GM18511 (cell line): ENCODE data around the gene SLC50A1.
"Not testable (repeated sequence)": the region's sequence is repeated elsewhere in the genome, so short reads cannot be mapped to it uniquely, and the experiment has no call there.

Experiments used
- ATAC-seq: cut with Tn5 transposase; IDR thresholded peaks from one replicate; pipeline ENCODE4 v1.9.1; 2021; ENCODE audit warnings: mild to moderate bottlenecking, moderate library complexity; ENCODE audit not compliant: unreplicated experiment

SLC50A1 gene

GRCh38 chr1:155116113-155116764 is 19.4 kb upstream of the SLC50A1 start:
- no peak for ATAC-seq

DNA sequence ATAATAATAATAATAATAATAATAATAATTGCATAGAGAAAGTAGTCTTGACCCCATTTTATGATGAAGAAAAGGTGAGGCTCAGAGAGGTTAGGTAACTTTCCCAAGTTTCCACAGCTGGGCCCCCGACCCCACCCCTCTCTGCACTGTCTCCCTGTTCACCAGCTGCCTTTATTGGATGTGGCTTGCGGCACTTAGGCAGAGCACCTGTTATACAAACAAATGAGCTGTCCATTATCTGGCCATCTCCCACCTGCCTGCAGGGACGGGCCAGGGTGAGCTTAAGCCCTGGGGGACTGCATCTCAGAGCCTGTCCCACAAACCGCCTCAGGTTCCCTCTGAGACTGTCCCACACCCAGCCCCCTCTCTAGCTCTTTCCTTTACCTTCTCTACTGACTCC is 18.0 kb upstream of the SLC50A1 start:
- no peak for ATAC-seq

DNA sequence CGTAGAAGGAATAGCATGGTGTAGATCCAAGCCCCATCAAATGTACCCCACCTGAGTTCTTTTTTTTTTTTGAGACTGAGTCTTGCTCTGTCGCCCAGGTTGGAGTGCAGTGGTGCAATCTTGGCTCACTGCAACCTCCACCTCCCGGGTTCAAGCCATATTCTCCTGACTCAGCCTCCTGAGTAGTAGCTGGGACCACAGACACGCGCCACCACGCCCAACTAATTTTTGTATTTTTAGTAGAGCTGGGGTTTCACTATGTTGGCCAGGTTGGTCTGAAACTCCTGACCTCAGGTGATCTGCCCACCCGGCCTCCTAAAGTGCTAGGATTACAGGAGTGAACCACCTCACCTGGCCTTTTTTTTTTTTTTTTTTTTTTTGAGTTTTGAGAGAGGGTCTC is 17.6 kb upstream of the SLC50A1 start:
- not testable (repeated sequence) for ATAC-seq

- ATAC-seq, result no peak
Measured at GRCh38 chr1:155120253-155120652, 15.4 kb upstream of the SLC50A1 start.

DNA sequence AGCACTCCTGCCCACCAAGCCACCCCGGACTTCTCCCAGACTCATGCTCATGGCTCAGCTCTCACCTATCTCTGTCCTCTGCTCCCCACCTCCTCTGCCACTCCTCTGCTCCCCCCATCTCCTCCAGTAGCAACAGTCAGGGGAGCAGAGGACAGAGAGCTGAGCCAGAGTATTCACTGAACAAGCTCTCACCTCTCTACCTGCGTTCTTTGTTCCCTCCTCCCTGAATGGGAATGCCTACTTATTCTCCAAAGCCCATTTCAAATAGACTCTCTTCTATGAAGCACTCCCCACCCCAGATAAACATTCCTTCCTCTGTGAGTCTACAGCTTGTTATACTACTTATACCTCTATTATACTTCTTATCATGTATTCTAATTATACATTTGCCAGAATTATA is 14.4 kb upstream of the SLC50A1 start:
- ATAC-seq, result no peak

DNA sequence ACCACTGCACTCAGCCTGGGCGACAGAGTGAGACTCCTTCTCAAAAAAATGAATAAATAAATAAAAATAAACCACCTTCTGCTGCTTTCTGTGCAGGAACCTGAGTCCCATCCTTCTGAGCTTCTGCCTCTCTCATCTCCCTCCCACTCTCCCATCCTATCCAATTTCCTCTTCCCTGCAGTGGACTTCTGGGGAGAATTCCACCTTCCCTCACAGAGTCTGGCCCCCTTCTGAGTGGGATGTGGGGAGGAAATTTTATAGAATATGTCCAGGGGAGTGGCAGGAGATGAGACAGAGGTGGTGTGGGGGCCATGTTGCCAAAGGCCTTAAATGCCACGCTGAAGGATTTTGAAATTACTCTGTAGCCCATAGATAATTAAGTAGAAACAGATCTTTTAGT is 13.3 kb upstream of the SLC50A1 start:
- no peak for ATAC-seq

GRCh38 chr1:155123801-155124200 is 11.9 kb upstream of the SLC50A1 start:
- no peak for ATAC-seq

- no peak for ATAC-seq
Measured at GRCh38 chr1:155124503-155125463, 10.9 kb upstream of the SLC50A1 start.

- ATAC-seq, result no peak
Measured at GRCh38 chr1:155125511-155125945, 10.1 kb upstream of the SLC50A1 start.

GRCh38 chr1:155125946-155126555 is 9.6 kb upstream of the SLC50A1 start:
- ATAC-seq, result no peak

- ATAC-seq, result no peak
Measured at GRCh38 chr1:155126556-155127104, 9.0 kb upstream of the SLC50A1 start.

DNA sequence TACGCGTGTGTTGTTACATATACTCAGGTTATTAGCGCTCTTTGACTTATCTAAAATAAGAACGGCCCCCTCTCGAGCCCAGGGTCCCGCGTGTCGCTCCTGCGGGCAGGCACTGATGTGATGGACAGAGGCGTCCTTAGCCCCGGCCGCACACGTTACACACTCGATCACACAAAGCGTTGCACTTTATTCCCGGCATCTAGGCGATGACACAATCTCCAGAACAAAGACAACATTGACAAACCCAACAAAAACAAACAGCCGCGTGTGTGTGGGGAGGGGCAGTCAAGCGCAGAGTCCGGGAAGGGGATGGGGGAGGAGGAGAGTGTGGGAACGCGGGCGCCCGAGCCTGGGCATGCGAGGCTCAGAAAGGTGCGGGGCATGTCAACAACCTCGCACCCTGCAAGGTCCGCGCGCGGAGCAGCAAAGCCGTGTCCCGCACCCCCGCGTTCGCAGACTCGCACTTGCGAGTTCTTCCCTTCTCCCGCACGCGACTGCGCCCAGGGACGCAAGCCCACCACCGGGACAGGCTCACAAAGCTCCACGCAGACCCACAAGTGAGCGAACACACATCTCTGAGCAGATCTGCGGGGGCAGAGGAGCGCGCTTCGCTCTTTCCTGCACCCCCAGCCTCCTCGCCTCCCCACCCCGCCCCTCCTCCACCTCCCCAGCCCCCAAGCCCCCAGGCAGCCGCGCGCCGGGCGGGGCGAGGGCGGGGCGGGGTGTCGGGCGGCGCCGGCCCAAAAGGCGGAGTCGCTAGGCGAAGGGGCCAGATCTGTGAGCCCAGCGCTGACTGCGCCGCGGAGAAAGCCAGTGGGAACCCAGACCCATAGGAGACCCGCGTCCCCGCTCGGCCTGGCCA is 8.3 kb upstream of the SLC50A1 start, which contains the start of gene EFNA1:
EFNA1 (plus strand) TSS at position 772 of the 862 bp plus-strand sequence. CDS start 102 bp downstream, outside the sequence.
- no peak for ATAC-seq

- ATAC-seq, result no peak
Measured at GRCh38 chr1:155127967-155128754, 7.5 kb upstream of the SLC50A1 start.

GRCh38 chr1:155128755-155129473 is 6.7 kb upstream of the SLC50A1 start:
- ATAC-seq, result no peak

DNA sequence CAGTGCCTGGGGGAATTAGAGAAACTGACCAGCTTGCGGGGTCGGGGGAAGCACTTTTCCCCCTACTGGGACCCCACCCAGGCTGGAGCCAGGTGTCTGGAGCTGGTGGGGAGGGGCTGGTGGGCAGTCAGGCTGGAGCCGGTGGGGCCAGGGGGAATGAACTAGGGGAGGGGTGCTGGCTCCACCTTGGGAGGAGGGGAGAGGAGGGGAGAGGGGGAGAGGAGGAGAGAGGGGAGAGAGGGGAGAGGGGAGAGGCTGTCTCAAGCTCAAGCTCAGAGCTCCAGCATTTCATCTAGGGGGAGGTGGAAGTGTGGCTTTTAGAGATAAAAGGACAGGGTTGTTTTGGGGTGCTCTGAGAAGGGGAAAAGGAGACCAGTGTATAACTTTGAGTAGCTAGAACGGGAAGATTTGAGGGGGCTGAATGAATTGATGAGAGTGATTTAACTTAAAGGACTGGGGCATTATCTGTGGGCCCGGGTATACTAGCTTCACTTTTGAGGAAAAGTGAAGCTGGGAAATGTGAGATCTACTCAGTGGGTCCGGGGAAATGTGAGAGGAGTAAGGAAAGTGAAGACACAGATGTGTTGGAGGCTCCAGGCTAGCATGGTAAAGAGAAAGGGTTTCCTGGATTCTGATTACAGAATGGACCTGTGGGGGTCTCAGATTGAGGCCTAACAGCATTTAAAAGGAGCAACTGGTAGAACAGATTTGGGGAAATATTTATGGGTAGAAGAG is 5.2 kb upstream of the SLC50A1 start:
- ATAC-seq, result no peak

DNA sequence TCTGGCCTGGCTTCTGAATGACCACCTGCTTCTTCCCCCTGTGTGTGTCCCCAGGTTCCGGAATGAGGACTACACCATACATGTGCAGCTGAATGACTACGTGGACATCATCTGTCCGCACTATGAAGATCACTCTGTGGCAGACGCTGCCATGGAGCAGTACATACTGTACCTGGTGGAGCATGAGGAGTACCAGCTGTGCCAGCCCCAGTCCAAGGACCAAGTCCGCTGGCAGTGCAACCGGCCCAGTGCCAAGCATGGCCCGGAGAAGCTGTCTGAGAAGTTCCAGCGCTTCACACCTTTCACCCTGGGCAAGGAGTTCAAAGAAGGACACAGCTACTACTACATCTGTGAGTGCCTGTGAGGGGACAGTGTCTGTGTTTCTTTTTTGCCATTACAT is 4.4 kb upstream of the SLC50A1 start:
- ATAC-seq, result no peak

DNA sequence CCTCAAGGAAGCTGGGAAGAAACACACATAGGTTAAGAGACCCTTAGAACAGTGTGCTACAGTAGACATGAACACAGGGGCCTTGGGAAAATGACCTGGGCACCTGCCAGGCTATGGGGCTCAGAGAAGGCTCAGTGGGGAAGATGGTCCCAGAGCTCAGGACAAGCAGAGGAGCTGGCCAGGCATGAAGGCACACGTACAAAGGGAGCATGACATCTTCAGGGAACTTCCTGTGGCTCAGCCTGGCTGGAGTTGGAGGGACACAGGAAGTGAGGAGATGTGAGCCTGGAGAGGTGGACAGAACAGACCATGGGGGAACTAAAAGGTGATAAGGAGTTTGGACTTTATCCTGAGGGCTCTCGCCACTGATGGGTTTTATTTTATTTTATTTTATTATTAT is 3.8 kb upstream of the SLC50A1 start:
- ATAC-seq, result no peak

DNA sequence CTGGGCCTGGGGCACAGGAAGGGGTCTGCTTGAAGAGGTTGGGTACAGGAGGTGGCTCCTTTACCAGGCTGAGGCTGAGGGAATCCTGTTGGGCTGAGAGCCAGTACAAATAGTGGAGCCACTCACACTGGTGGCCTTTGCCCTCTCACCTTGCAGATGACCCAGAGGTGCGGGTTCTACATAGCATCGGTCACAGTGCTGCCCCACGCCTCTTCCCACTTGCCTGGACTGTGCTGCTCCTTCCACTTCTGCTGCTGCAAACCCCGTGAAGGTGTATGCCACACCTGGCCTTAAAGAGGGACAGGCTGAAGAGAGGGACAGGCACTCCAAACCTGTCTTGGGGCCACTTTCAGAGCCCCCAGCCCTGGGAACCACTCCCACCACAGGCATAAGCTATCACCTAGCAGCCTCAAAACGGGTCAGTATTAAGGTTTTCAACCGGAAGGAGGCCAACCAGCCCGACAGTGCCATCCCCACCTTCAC is 1.8 kb upstream of the SLC50A1 start:
- ATAC-seq, result no peak
